PC-3 (cell line): ENCODE measurements around the gene HERC2.

Source experiments
- CTCF ChIP-seq: fragments of 300-600 bp; sonication (generic); conservative IDR thresholded peaks from 2 replicates; pipeline ENCODE4 v1.5.1; 2017; ENCODE audit warnings: antibody characterized with exemption, low read depth, mild to moderate bottlenecking, low read length
- EZH2 ChIP-seq: fragments of 300-600 bp; sonication (generic); IDR thresholded peaks from one replicate; pipeline ENCODE4 v1.6.1; 2017; ENCODE audit warnings: antibody characterized with exemption, mild to moderate bottlenecking, low read length; ENCODE audit not compliant: unreplicated experiment

DNA sequence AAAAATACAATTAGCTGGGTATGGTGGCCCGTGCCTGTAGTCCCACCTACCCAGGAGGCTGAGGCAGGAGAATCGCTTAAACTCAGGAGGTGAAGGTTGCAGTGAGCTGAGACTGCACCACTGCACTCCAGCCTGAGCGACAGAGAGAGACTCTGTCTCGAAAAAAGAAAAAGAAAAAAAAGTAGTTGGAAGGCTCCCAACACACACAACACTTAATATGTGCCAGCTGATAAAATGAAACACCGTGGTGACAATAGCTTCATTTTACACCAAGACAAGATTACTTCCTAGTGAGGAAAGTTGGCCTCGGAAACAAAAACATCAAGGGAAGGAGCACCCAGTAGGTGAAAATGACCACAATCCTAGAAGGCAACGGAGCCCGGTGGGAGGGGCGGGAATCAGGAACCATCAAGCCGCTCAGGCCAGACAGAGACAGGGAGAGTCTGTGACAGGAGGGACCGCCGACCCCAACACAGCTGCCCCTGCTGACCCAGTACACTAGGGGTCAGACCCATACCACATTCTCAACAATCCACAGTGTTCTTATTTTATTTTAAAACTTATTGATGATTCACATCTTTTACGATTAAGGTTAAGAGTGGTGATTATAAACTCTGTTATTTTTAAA, 168.4 kb downstream of the HERC2 start:
- TF ChIP-seq EZH2: no peak
- TF ChIP-seq CTCF: no peak
